ENCODE measurements around the gene CCL8.

CCL8 gene

GRCh38 chr17:34287875-34288274 is 31.4 kb upstream of the CCL8 start:
- no peak for DNase-seq
- Histone ChIP-seq H3K36me3 (no peaks in the 10 kb centered on the region), H3K4me1 (no peaks in the 10 kb centered on the region), H3K27me3 (peaks cover 5% of the 10 kb centered on the region; the same call in 1 of the 2 replicates), H3K9me3 (no peaks in the 10 kb centered on the region), H3K4me3 (ENCODE audit: low read depth, low read length) (no peak overlapping the region)
- TF ChIP-seq CTCF (IDR thresholded peaks at IDR 0.05; ENCODE audit: low read depth, low read length) = no peak

GRCh38 chr17:34290586-34290985 is 28.6 kb upstream of the CCL8 start:
- TF ChIP-seq CTCF (IDR thresholded peaks at IDR 0.05; ENCODE audit: low read depth, low read length) = no peak
- Histone ChIP-seq H3K9me3 (no peaks in the 10 kb centered on the region), H3K4me1 (no peaks in the 10 kb centered on the region), H3K27me3 (no peaks in the 10 kb centered on the region), H3K4me3 (ENCODE audit: low read depth, low read length) (no peak overlapping the region), H3K36me3 (no peaks in the 10 kb centered on the region)
- no peak for DNase-seq

GRCh38 chr17:34291721-34292348 is 27.4 kb upstream of the CCL8 start:
- DNase-seq = no peak
- Histone ChIP-seq H3K9me3 (no peaks in the 10 kb centered on the region), H3K27me3 (no peaks in the 10 kb centered on the region), H3K4me1 (no peaks in the 10 kb centered on the region), H3K4me3 (ENCODE audit: low read depth, low read length) (no peak overlapping the region), H3K36me3 (no peaks in the 10 kb centered on the region)
- TF ChIP-seq CTCF (IDR thresholded peaks at IDR 0.05; ENCODE audit: low read depth, low read length) = no peak

GRCh38 chr17:34299027-34299426 is 20.2 kb upstream of the CCL8 start:
- DNase-seq = no peak
- Histone ChIP-seq H3K9me3 (no peaks in the 10 kb centered on the region), H3K36me3 (no peaks in the 10 kb centered on the region), H3K27me3 (no peaks in the 10 kb centered on the region), H3K4me3 (ENCODE audit: low read depth, low read length) (no peak overlapping the region), H3K4me1 (no peaks in the 10 kb centered on the region)
- no peak for TF ChIP-seq CTCF (IDR thresholded peaks at IDR 0.05; ENCODE audit: low read depth, low read length)

- no peaks in the 10 kb centered on the region for H3K4me1 ChIP-seq
- TF ChIP-seq CTCF (IDR thresholded peaks at IDR 0.05; ENCODE audit: low read depth, low read length) = no peak
- DNase-seq = no peak
- H3K27me3 ChIP-seq = no peaks in the 10 kb centered on the region
- no peaks in the 10 kb centered on the region for H3K36me3 ChIP-seq
- H3K4me3 ChIP-seq (ENCODE audit: low read depth, low read length) = no peak overlapping the region
- H3K9me3 ChIP-seq = no peaks in the 10 kb centered on the region
Measured at GRCh38 chr17:34299956-34300577, 19.2 kb upstream of the CCL8 start.

GRCh38 chr17:34300652-34301370 is 18.4 kb upstream of the CCL8 start:
- DNase-seq = no peak
- Histone ChIP-seq H3K9me3 (no peaks in the 10 kb centered on the region), H3K4me1 (no peaks in the 10 kb centered on the region), H3K36me3 (no peaks in the 10 kb centered on the region), H3K4me3 (ENCODE audit: low read depth, low read length) (no peak overlapping the region), H3K27me3 (no peaks in the 10 kb centered on the region)
- TF ChIP-seq CTCF (IDR thresholded peaks at IDR 0.05; ENCODE audit: low read depth, low read length) = no peak

Measured in BE2C (cell line).